Measurements from ENCODE around the gene ADGRF3.

ADGRF3 gene

GRCh38 chr2:26363323-26363722 lies 16.7 kb upstream of the ADGRF3 start:
- no peak overlapping the region for H3K4me2 ChIP-seq (ENCODE audit: low read length)
- H3K27me3 ChIP-seq (ENCODE audit: insufficient read depth, low read length) = no peaks in the 10 kb centered on the region
- no peak overlapping the region for H3K27ac ChIP-seq (ENCODE audit: low read depth, low read length, poor library complexity, severe bottlenecking)
- H3K4me3 ChIP-seq (ENCODE audit: low read depth, low read length, poor library complexity, severe bottlenecking) = no peak overlapping the region
- TF ChIP-seq EZH2 (IDR thresholded peaks at IDR 0.05; ENCODE audit: borderline replicate concordance, low read length) = no peak
- TF ChIP-seq, protein P1, sequence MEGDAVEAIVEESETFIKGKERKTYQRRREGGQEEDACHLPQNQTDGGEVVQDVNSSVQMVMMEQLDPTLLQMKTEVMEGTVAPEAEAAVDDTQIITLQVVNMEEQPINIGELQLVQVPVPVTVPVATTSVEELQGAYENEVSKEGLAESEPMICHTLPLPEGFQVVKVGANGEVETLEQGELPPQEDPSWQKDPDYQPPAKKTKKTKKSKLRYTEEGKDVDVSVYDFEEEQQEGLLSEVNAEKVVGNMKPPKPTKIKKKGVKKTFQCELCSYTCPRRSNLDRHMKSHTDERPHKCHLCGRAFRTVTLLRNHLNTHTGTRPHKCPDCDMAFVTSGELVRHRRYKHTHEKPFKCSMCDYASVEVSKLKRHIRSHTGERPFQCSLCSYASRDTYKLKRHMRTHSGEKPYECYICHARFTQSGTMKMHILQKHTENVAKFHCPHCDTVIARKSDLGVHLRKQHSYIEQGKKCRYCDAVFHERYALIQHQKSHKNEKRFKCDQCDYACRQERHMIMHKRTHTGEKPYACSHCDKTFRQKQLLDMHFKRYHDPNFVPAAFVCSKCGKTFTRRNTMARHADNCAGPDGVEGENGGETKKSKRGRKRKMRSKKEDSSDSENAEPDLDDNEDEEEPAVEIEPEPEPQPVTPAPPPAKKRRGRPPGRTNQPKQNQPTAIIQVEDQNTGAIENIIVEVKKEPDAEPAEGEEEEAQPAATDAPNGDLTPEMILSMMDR (IDR thresholded peaks at IDR 0.05; ENCODE audit: low read length) = no peak
- no peak overlapping the region for H2AFZ ChIP-seq (ENCODE audit: low read length)
- H3K79me2 ChIP-seq (ENCODE audit: insufficient read depth, low read length) = peaks cover 59% of the 10 kb centered on the region
- no peaks in the 10 kb centered on the region for H3K4me1 ChIP-seq (ENCODE audit: insufficient read depth, low read length, severe bottlenecking)
- peaks cover 40% of the 10 kb centered on the region for H3K36me3 ChIP-seq (ENCODE audit: insufficient read depth, low read length)
- no peaks in the 10 kb centered on the region for H3F3A ChIP-seq (ENCODE audit: insufficient read depth, low read length)
- no peak overlapping the region for H3K9ac ChIP-seq (ENCODE audit: low read length)
- no peaks in the 10 kb centered on the region for H4K20me1 ChIP-seq (ENCODE audit: insufficient read depth, low read length)
- H3K9me3 ChIP-seq (ENCODE audit: low read length) = no peaks in the 10 kb centered on the region
- no peaks in the 10 kb centered on the region for H3K9me2 ChIP-seq (ENCODE audit: low read depth, low read length)

DNA sequence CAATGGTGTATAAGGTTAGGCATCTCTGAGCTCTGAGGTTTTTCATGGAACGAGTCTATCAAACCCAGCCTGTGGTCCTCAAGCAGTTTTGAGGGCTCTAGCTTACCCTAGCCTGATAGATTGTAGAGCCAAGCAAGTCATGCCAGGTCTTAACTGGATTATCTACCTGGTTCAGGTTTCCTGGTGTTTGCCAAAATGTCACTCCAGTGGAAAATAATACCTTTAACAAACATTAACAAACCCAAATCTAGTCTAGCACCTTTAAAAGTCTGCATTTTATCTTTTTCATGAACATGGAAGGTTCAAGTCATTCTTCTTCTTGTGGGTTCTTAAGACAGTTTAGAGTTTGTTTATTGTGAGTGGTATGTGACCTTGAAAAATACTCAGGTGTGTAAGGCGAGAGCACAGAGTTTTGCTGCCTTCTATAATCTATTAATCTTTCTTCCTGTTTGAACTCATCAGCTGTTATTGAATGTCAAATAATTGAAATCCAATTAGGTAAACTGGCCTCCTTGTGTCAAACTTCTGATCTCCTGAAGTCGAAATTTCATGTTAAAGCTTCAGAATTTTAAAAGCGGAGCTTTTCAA lies 13.4 kb upstream of the ADGRF3 start:
- peaks cover 19% of the 10 kb centered on the region for H3K36me3 ChIP-seq (ENCODE audit: insufficient read depth, low read length)
- H3K4me1 ChIP-seq (ENCODE audit: insufficient read depth, low read length, severe bottlenecking) = no peaks in the 10 kb centered on the region
- no peaks in the 10 kb centered on the region for H3K27me3 ChIP-seq (ENCODE audit: insufficient read depth, low read length)
- no peak overlapping the region for H3K4me3 ChIP-seq (ENCODE audit: low read depth, low read length, poor library complexity, severe bottlenecking)
- no peaks in the 10 kb centered on the region for H3K9me2 ChIP-seq (ENCODE audit: low read depth, low read length)
- no peaks in the 10 kb centered on the region for H4K20me1 ChIP-seq (ENCODE audit: insufficient read depth, low read length)
- H3K9me3 ChIP-seq (ENCODE audit: low read length) = no peaks in the 10 kb centered on the region
- H3K79me2 ChIP-seq (ENCODE audit: insufficient read depth, low read length) = peaks cover 82% of the 10 kb centered on the region
- no peak overlapping the region for H3K9ac ChIP-seq (ENCODE audit: low read length)
- no peak overlapping the region for H2AFZ ChIP-seq (ENCODE audit: low read length)
- no peaks in the 10 kb centered on the region for H3F3A ChIP-seq (ENCODE audit: insufficient read depth, low read length)
- H3K27ac ChIP-seq (ENCODE audit: low read depth, low read length, poor library complexity, severe bottlenecking) = no peak overlapping the region
- TF ChIP-seq, protein P1 (IDR thresholded peaks at IDR 0.05; ENCODE audit: low read length) = no peak
- TF ChIP-seq EZH2 (IDR thresholded peaks at IDR 0.05; ENCODE audit: borderline replicate concordance, low read length) = no peak
- no peak overlapping the region for H3K4me2 ChIP-seq (ENCODE audit: low read length)

DNA sequence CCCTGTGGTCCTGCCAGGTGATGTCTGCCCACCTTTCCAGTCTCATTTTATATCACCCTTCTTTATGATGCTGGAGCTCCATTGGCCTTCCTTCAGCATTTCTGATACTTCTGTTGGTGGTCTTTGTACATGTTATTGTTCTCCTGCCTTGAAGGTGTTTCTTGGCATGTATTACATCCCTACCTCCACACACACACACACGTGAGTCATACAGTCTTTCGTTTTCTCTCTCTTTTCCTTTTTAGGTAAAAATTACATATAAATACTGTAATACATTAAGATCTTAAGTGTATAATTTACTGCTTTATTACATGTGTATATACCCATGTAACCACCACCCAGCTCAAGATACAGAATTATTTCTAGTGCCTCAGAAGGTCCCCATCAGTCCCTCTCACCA lies 10.2 kb upstream of the ADGRF3 start:
- H3K4me3 ChIP-seq (ENCODE audit: low read depth, low read length, poor library complexity, severe bottlenecking) = no peak overlapping the region
- H3K27ac ChIP-seq (ENCODE audit: low read depth, low read length, poor library complexity, severe bottlenecking) = no peak overlapping the region
- H3K9me2 ChIP-seq (ENCODE audit: low read depth, low read length) = no peaks in the 10 kb centered on the region
- peaks cover 26% of the 10 kb centered on the region for H3K36me3 ChIP-seq (ENCODE audit: insufficient read depth, low read length)
- H3K4me2 ChIP-seq (ENCODE audit: low read length) = no peak overlapping the region
- TF ChIP-seq, protein P1 (IDR thresholded peaks at IDR 0.05; ENCODE audit: low read length) = no peak
- TF ChIP-seq EZH2 (IDR thresholded peaks at IDR 0.05; ENCODE audit: borderline replicate concordance, low read length) = no peak
- H3K27me3 ChIP-seq (ENCODE audit: insufficient read depth, low read length) = no peaks in the 10 kb centered on the region
- H3K9ac ChIP-seq (ENCODE audit: low read length) = no peak overlapping the region
- no peaks in the 10 kb centered on the region for H3F3A ChIP-seq (ENCODE audit: insufficient read depth, low read length)
- peaks cover 92% of the 10 kb centered on the region for H3K79me2 ChIP-seq (ENCODE audit: insufficient read depth, low read length)
- H2AFZ ChIP-seq (ENCODE audit: low read length) = no peak overlapping the region
- no peaks in the 10 kb centered on the region for H4K20me1 ChIP-seq (ENCODE audit: insufficient read depth, low read length)
- H3K9me3 ChIP-seq (ENCODE audit: low read length) = no peaks in the 10 kb centered on the region
- H3K4me1 ChIP-seq (ENCODE audit: insufficient read depth, low read length, severe bottlenecking) = no peaks in the 10 kb centered on the region

Measured in OCI-LY1 (cell line).